Measurements from ENCODE around the gene CNTN1.

DNA sequence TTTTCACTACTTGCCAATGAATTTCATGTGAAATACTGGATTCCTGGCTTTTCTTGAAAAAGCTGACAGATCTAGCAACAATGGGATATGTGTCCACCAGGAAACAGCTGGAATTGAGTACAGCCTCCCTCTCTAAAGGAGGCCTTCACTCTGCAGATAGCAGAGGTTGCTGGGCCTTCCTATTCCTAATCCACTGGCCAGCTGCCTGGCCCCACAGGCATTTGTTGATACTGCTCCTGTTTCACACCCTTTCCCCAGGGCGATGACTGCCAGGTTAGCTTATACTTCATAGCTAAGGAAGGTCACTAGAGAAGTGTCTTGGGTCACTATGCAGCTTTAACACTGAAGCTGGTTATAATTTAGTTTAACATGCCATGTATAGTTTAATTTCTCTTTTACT is 408.3 kb downstream of the CNTN1 start:
- TF ChIP-seq, protein P1, sequence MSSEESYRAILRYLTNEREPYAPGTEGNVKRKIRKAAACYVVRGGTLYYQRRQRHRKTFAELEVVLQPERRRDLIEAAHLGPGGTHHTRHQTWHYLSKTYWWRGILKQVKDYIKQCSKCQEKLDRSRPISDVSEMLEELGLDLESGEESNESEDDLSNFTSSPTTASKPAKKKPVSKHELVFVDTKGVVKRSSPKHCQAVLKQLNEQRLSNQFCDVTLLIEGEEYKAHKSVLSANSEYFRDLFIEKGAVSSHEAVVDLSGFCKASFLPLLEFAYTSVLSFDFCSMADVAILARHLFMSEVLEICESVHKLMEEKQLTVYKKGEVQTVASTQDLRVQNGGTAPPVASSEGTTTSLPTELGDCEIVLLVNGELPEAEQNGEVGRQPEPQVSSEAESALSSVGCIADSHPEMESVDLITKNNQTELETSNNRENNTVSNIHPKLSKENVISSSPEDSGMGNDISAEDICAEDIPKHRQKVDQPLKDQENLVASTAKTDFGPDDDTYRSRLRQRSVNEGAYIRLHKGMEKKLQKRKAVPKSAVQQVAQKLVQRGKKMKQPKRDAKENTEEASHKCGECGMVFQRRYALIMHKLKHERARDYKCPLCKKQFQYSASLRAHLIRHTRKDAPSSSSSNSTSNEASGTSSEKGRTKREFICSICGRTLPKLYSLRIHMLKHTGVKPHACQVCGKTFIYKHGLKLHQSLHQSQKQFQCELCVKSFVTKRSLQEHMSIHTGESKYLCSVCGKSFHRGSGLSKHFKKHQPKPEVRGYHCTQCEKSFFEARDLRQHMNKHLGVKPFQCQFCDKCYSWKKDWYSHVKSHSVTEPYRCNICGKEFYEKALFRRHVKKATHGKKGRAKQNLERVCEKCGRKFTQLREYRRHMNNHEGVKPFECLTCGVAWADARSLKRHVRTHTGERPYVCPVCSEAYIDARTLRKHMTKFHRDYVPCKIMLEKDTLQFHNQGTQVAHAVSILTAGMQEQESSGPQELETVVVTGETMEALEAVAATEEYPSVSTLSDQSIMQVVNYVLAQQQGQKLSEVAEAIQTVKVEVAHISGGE (tag by site-specific recombination; conservative IDR thresholded peaks at IDR 0.05; ENCODE audit: low read depth) = no peak
- TF ChIP-seq, protein P2, sequence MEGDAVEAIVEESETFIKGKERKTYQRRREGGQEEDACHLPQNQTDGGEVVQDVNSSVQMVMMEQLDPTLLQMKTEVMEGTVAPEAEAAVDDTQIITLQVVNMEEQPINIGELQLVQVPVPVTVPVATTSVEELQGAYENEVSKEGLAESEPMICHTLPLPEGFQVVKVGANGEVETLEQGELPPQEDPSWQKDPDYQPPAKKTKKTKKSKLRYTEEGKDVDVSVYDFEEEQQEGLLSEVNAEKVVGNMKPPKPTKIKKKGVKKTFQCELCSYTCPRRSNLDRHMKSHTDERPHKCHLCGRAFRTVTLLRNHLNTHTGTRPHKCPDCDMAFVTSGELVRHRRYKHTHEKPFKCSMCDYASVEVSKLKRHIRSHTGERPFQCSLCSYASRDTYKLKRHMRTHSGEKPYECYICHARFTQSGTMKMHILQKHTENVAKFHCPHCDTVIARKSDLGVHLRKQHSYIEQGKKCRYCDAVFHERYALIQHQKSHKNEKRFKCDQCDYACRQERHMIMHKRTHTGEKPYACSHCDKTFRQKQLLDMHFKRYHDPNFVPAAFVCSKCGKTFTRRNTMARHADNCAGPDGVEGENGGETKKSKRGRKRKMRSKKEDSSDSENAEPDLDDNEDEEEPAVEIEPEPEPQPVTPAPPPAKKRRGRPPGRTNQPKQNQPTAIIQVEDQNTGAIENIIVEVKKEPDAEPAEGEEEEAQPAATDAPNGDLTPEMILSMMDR (tag by site-specific recombination; IDR thresholded peaks at IDR 0.05) = no peak
- no peak for TF ChIP-seq ZNF549 (tag by site-specific recombination; IDR thresholded peaks at IDR 0.05)
- no peak for TF ChIP-seq ZNF621 (tag by site-specific recombination; IDR thresholded peaks at IDR 0.05)
- no peak for TF ChIP-seq ZBTB48 (tag by site-specific recombination; IDR thresholded peaks at IDR 0.05)
- TF ChIP-seq ZBTB21 (tag by site-specific recombination; IDR thresholded peaks at IDR 0.05) = no peak
- TF ChIP-seq ZNF16 (tag by site-specific recombination; IDR thresholded peaks at IDR 0.05; ENCODE audit: low read depth) = no peak
- TF ChIP-seq ZNF184 (tag by site-specific recombination; IDR thresholded peaks at IDR 0.05) = no peak
- TF ChIP-seq, protein P3, sequence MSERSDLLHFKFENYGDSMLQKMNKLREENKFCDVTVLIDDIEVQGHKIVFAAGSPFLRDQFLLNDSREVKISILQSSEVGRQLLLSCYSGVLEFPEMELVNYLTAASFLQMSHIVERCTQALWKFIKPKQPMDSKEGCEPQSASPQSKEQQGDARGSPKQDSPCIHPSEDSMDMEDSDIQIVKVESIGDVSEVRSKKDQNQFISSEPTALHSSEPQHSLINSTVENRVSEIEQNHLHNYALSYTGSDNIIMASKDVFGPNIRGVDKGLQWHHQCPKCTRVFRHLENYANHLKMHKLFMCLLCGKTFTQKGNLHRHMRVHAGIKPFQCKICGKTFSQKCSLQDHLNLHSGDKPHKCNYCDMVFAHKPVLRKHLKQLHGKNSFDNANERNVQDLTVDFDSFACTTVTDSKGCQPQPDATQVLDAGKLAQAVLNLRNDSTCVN (tag by site-specific recombination; optimal IDR thresholded peaks at IDR 0.05) = no peak
- TF ChIP-seq PRDM1 (tag by site-specific recombination; IDR thresholded peaks at IDR 0.05) = no peak
- no peak for TF ChIP-seq OSR2 (tag by site-specific recombination; IDR thresholded peaks at IDR 0.05)
- TF ChIP-seq ZNF768 (tag by site-specific recombination; IDR thresholded peaks at IDR 0.05) = no peak
- no peak for TF ChIP-seq HOXD13 (CRISPR knock-in tag; IDR thresholded peaks at IDR 0.05; ENCODE audit: borderline replicate concordance)
- TF ChIP-seq, protein P4, sequence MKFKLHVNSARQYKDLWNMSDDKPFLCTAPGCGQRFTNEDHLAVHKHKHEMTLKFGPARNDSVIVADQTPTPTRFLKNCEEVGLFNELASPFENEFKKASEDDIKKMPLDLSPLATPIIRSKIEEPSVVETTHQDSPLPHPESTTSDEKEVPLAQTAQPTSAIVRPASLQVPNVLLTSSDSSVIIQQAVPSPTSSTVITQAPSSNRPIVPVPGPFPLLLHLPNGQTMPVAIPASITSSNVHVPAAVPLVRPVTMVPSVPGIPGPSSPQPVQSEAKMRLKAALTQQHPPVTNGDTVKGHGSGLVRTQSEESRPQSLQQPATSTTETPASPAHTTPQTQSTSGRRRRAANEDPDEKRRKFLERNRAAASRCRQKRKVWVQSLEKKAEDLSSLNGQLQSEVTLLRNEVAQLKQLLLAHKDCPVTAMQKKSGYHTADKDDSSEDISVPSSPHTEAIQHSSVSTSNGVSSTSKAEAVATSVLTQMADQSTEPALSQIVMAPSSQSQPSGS (tag by site-specific recombination; IDR thresholded peaks at IDR 0.05; ENCODE audit: low read depth) = no peak

Measured in HEK293 (cell line).